ENCODE results near the gene GEMIN5. TPM values are rescaled to one million over a fixed set of nuclear protein-coding genes. Genes with fewer than 3 reads are reported as not detected.
A peak's percentile ranks its signal among the peaks of the same experiment; 100 is the strongest.

The GEMIN5 gene
- total and polyA plus RNA-seq, 8 donors: 10.2 to 24.7 (median 22.7) TPM

DNA sequence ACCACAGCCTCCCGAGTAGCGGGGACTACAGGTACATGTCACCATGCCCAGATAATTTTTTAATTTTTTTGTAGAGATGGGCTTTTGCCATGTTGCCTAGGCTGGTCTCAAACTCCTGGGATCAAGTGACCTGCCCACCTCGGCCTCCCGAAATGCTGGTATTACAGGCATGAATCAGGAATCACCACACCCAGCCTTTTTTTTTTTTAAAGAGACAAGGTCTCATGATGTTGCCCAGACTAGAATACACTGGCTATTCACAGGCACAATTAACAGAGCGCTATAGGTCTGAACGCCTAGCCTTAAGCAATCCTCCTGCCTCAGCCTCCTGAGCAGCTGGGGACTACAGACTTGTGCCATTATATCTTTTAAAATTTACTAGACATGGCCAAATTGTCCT, 36.1 kb downstream of the GEMIN5 start:
- TF ChIP-seq, protein P1, sequence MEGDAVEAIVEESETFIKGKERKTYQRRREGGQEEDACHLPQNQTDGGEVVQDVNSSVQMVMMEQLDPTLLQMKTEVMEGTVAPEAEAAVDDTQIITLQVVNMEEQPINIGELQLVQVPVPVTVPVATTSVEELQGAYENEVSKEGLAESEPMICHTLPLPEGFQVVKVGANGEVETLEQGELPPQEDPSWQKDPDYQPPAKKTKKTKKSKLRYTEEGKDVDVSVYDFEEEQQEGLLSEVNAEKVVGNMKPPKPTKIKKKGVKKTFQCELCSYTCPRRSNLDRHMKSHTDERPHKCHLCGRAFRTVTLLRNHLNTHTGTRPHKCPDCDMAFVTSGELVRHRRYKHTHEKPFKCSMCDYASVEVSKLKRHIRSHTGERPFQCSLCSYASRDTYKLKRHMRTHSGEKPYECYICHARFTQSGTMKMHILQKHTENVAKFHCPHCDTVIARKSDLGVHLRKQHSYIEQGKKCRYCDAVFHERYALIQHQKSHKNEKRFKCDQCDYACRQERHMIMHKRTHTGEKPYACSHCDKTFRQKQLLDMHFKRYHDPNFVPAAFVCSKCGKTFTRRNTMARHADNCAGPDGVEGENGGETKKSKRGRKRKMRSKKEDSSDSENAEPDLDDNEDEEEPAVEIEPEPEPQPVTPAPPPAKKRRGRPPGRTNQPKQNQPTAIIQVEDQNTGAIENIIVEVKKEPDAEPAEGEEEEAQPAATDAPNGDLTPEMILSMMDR (IDR thresholded peaks at IDR 0.05): no peak
- H3K36me3 ChIP-seq: peaks cover 0 to 88% of the 10 kb centered on the region in 2 donors
- ATAC-seq: no peak

DNA sequence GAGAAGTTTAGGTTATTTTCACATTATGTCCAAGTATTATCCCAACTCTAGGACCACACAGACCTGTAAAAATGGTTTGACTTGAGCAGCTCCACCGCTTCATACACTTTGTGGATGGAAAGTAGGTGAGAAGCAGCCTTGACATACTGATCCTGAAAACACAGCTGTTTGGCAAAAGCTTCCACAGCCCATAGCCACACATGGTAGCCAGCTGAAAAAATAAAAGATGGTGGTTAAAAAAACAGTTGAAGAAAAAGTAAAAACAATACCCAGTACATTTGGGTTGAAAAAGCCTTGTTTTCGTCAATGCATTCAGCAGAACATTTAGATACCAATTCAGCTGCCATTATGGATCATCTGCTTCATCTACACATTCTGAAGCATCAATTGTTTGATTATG, 36.7 kb downstream of the GEMIN5 start:
- ATAC-seq (no peak), DNase-seq (no peak)
- TF ChIP-seq, protein P1 (IDR thresholded peaks at IDR 0.05): no peak
- Histone ChIP-seq H3K27ac (no peak overlapping the region), H3K36me3 (peaks cover 0 to 88% of the 10 kb centered on the region in 2 donors), H3K9me3 (no peaks in the 10 kb centered on the region), H3K4me1 (peaks cover 0 to 6% of the 10 kb centered on the region in 2 donors), H3K27me3 (no peaks in the 10 kb centered on the region), H3K4me3 (no peak overlapping the region)
- intact Hi-C loops (cut with DNase I): no loop called here

More for the DNA sequence above, 36.1 kb downstream of the GEMIN5 start:
- no peak overlapping the region for H3K4me3 ChIP-seq
- H3K4me1 ChIP-seq: peaks cover 0 to 6% of the 10 kb centered on the region in 2 donors
- no peaks in the 10 kb centered on the region for H3K27me3 ChIP-seq
- DNase-seq: no peak
- intact Hi-C loops (cut with DNase I): no loop called here
- no peak overlapping the region for H3K27ac ChIP-seq
- no peaks in the 10 kb centered on the region for H3K9me3 ChIP-seq

DNA sequence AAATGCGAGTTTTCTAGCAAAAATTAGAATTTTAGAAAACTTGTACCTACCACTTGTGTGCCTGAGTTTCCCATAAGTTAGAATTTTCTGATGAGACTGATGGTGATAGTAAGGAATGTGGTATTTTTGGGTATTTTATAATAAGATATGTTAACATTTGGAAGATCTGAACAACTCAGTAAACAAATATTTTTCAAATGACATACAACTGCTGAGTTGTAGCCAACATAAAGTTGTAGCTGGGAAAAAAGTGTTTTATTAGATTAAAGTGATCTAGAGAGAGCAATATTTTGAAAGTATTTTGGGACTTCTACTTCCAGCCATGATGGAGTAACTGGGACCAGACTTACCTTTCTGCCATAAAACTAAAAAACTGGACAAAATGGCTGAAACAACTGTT, 37.9 kb downstream of the GEMIN5 start:
- Histone ChIP-seq H3K4me3 (no peak overlapping the region), H3K4me1 (peaks cover 0 to 6% of the 10 kb centered on the region in 2 donors), H3K27ac (peak overlapping the region; percentile 6 to 39), H3K36me3 (peaks cover 0 to 88% of the 10 kb centered on the region in 2 donors), H3K27me3 (no peaks in the 10 kb centered on the region), H3K9me3 (no peaks in the 10 kb centered on the region)
- TF ChIP-seq, protein P1 (IDR thresholded peaks at IDR 0.05): no peak
- DNase-seq (no peak), ATAC-seq (no peak)
- intact Hi-C loops (cut with DNase I): no loop called here

DNA sequence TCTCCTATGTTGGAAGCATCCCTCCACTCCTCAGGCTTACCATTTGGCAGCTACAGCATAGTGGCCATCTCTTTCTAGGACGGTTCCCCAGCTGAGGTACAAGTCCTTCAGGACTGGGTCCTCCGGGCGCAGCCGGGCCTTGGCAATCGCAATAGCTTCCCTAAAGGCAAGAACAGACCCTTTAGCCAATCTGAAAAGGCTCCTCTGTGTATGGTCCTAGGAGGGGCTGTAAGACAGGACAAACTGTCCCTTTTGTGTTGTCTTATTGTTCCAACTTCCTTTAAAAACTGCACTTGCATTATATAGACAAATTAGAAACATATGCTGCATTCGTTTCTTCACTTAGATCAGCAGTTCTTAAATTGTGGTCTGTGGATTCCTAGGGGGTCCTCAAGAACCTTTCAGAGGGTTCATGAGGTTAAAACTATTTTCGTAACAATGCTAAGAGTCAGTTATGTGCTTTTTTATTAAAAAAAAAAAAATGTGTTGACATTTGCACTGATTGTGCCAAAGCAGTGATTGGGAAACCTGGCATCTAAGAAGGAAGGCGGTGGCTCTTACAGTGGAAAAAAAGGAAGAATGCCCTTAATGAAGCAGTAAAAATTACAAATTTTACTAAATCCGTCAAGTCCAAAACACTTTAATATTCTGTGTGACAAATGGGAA, 38.7 kb downstream of the GEMIN5 start:
- intact Hi-C loops (cut with DNase I): no loop called here
- peaks cover 0 to 88% of the 10 kb centered on the region in 2 donors for H3K36me3 ChIP-seq
- no peak for DNase-seq

DNA sequence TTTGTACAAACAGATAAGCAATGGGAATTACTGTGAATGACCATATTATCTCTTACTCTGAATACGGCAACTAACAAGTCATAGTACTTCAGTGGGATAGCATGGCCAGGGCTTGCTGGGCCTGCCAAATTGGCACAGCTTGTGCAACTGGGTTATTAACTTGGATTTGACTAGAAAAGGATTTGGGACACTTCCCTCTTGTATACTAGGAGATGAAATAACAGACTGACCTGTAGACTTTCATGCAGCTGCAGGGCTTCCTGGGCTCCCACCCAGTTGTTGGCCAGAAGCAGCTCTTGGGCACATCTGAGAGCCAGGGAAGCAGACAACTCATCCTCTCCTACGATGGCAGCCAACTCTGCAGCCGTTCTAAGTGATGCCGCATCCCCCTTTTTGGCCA, 39.8 kb downstream of the GEMIN5 start:
- TF ChIP-seq, protein P1 (IDR thresholded peaks at IDR 0.05): no peak
- Histone ChIP-seq H3K27ac (no peak overlapping the region), H3K4me3 (no peak overlapping the region), H3K36me3 (peaks cover 0 to 88% of the 10 kb centered on the region in 2 donors), H3K4me1 (peaks cover 0 to 6% of the 10 kb centered on the region in 2 donors), H3K27me3 (no peaks in the 10 kb centered on the region), H3K9me3 (no peaks in the 10 kb centered on the region)
- ATAC-seq (no peak), DNase-seq (no peak)
- intact Hi-C loops (cut with DNase I): no loop called here

More for the DNA sequence above, 38.7 kb downstream of the GEMIN5 start:
- ATAC-seq: no peak
- TF ChIP-seq, protein P1 (IDR thresholded peaks at IDR 0.05): no peak
- Histone ChIP-seq H3K27ac (peak overlapping the region; percentile 6 to 39), H3K9me3 (no peaks in the 10 kb centered on the region), H3K4me3 (no peak overlapping the region), H3K27me3 (no peaks in the 10 kb centered on the region), H3K4me1 (peaks cover 0 to 6% of the 10 kb centered on the region in 2 donors)
